ENCODE results near the gene LIMCH1. TPM values are rescaled to one million over a fixed set of nuclear protein-coding genes. Genes with fewer than 3 reads are reported as not detected.
"Not testable (repeated sequence)": the region's sequence is repeated elsewhere in the genome, so short reads cannot be mapped to it uniquely, and the experiment has no call there.

The LIMCH1 gene
- total and polyA plus RNA-seq, 2 experiments from 2014 or later: 10.6 to 13.3 TPM

DNA sequence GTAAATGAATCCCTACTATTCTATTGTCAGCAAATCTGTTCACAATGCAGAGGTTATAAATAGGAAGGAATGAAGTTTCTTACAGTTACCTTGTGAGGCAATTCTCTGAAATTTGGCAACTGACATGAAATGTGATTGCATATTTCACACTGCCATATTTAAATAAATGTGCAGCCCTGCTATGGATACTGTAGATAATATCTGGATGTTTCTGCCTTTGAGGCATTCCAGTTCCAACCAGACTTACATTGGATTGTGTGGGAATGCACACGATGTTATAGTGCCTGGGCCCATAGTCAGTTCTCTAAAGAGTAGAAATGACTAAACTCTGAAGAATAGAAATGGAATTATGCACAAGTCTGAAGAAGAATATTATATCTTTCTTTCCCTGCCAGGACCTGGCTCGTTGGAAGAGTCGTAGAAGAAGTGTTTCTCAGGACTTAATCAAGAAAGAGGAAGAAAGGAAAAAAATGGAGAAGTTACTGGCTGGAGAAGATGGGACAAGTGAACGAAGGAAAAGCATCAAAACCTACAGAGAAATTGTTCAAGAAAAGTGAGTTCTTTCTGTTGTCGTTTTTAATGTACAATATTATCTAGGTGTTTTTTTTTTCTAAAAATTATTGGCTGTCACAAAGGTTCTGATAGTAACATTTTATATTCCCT lies 107.9 kb downstream of the LIMCH1 start:
- 87% methylated on average over 5 of the region's 5 CpGs for WGBS (ENCODE audit: low lambda C conversion rate, missing lambda C conversion rate)
- no peak for DNase-seq (ENCODE audit: low spot score)
- H3K9me2 ChIP-seq (replicated peaks; ENCODE audit: insufficient read depth): no peaks in the 10 kb centered on the region
- H3K9me3 ChIP-seq (ENCODE audit: low read depth): no peaks in the 10 kb centered on the region
- H3K4me2 ChIP-seq: no peak overlapping the region
- no peaks in the 10 kb centered on the region for H4K20me1 ChIP-seq (ENCODE audit: insufficient read depth, poor library complexity, severe bottlenecking)
- H3K27ac ChIP-seq: no peak overlapping the region
- TF ChIP-seq, protein P1, sequence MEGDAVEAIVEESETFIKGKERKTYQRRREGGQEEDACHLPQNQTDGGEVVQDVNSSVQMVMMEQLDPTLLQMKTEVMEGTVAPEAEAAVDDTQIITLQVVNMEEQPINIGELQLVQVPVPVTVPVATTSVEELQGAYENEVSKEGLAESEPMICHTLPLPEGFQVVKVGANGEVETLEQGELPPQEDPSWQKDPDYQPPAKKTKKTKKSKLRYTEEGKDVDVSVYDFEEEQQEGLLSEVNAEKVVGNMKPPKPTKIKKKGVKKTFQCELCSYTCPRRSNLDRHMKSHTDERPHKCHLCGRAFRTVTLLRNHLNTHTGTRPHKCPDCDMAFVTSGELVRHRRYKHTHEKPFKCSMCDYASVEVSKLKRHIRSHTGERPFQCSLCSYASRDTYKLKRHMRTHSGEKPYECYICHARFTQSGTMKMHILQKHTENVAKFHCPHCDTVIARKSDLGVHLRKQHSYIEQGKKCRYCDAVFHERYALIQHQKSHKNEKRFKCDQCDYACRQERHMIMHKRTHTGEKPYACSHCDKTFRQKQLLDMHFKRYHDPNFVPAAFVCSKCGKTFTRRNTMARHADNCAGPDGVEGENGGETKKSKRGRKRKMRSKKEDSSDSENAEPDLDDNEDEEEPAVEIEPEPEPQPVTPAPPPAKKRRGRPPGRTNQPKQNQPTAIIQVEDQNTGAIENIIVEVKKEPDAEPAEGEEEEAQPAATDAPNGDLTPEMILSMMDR (IDR thresholded peaks at IDR 0.05; ENCODE audit: poor library complexity): no peak
- no peak for TF ChIP-seq EZH2phosphoT487 (IDR thresholded peaks at IDR 0.05; ENCODE audit: low read depth, severe bottlenecking, unreplicated experiment)
- TF ChIP-seq EZH2 (IDR thresholded peaks at IDR 0.05; ENCODE audit: borderline replicate concordance): no peak
- H2AFZ ChIP-seq: no peak overlapping the region
- no peaks in the 10 kb centered on the region for H3K79me2 ChIP-seq
- no peak overlapping the region for H3K4me3 ChIP-seq
- H3K27me3 ChIP-seq: peaks cover 19% of the 10 kb centered on the region
- H3K36me3 ChIP-seq (replicated peaks; ENCODE audit: insufficient read depth, low read depth): no peaks in the 10 kb centered on the region
- H3K4me1 ChIP-seq (ENCODE audit: insufficient read depth): peaks cover 8% of the 10 kb centered on the region

GRCh38 chr4:41646862-41647261 lies 108.9 kb downstream of the LIMCH1 start:
- Histone ChIP-seq H2AFZ (no peak overlapping the region), H3K9me3 (ENCODE audit: low read depth) (no peaks in the 10 kb centered on the region), H3K36me3 (replicated peaks; ENCODE audit: insufficient read depth, low read depth) (no peaks in the 10 kb centered on the region), H3K79me2 (no peaks in the 10 kb centered on the region), H3K4me2 (no peak overlapping the region), H4K20me1 (ENCODE audit: insufficient read depth, poor library complexity, severe bottlenecking) (no peaks in the 10 kb centered on the region), H3K4me3 (no peak overlapping the region), H3K27ac (no peak overlapping the region), H3K4me1 (ENCODE audit: insufficient read depth) (peaks cover 8% of the 10 kb centered on the region), H3K27me3 (peaks cover 19% of the 10 kb centered on the region), H3K9me2 (replicated peaks; ENCODE audit: insufficient read depth) (no peaks in the 10 kb centered on the region)
- no peak for DNase-seq (ENCODE audit: low spot score)
- 92% methylated on average over 1 of the region's 1 CpG for WGBS (ENCODE audit: low lambda C conversion rate, missing lambda C conversion rate)
- TF ChIP-seq EZH2phosphoT487 (IDR thresholded peaks at IDR 0.05; ENCODE audit: low read depth, severe bottlenecking, unreplicated experiment): no peak
- no peak for TF ChIP-seq EZH2 (IDR thresholded peaks at IDR 0.05; ENCODE audit: borderline replicate concordance)
- TF ChIP-seq, protein P1 (IDR thresholded peaks at IDR 0.05; ENCODE audit: poor library complexity): no peak

DNA sequence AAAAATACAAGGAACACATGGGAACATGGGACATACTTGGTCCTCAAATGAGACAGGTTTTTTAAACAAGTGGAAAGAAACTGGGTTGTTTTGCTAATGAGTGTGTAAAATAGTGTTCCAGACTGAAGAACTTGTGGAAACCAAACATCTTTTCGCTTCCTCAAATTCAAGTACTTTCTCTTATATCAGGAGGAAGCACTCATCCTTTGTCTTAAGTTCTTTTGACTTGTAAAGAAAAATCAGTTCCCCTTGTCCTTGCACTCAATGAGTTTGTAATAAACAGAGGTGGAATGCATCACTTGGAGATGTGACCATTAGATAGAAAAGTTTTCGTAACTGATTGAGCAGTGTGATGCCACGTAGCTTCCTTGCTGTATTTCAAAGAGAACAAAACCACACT lies 109.4 kb downstream of the LIMCH1 start:
- H4K20me1 ChIP-seq (ENCODE audit: insufficient read depth, poor library complexity, severe bottlenecking): no peaks in the 10 kb centered on the region

GRCh38 chr4:41651150-41651549 lies 113.2 kb downstream of the LIMCH1 start:
- H3K4me3 ChIP-seq; H3K79me2 ChIP-seq; H3K27me3 ChIP-seq; H3K27ac ChIP-seq; H3K9me3 ChIP-seq (ENCODE audit: low read depth); H3K9me2 ChIP-seq (replicated peaks; ENCODE audit: insufficient read depth); H3K4me1 ChIP-seq (ENCODE audit: insufficient read depth); DNase-seq (ENCODE audit: low spot score); H4K20me1 ChIP-seq (ENCODE audit: insufficient read depth, poor library complexity, severe bottlenecking); H3K4me2 ChIP-seq; H3K36me3 ChIP-seq (replicated peaks; ENCODE audit: insufficient read depth, low read depth); H2AFZ ChIP-seq: not testable (repeated sequence)

More for the DNA sequence above, 109.4 kb downstream of the LIMCH1 start:
- Histone ChIP-seq H3K27me3 (peaks cover 19% of the 10 kb centered on the region), H3K4me1 (ENCODE audit: insufficient read depth) (peaks cover 8% of the 10 kb centered on the region), H3K4me2 (no peak overlapping the region), H3K36me3 (replicated peaks; ENCODE audit: insufficient read depth, low read depth) (no peaks in the 10 kb centered on the region), H3K79me2 (no peaks in the 10 kb centered on the region), H3K4me3 (no peak overlapping the region), H2AFZ (no peak overlapping the region), H3K9me2 (replicated peaks; ENCODE audit: insufficient read depth) (no peaks in the 10 kb centered on the region), H3K9me3 (ENCODE audit: low read depth) (no peaks in the 10 kb centered on the region), H3K27ac (no peak overlapping the region)
- 83% methylated on average over 3 of the region's 3 CpGs for WGBS (ENCODE audit: low lambda C conversion rate, missing lambda C conversion rate)
- TF ChIP-seq EZH2phosphoT487 (IDR thresholded peaks at IDR 0.05; ENCODE audit: low read depth, severe bottlenecking, unreplicated experiment) (no peak), EZH2 (IDR thresholded peaks at IDR 0.05; ENCODE audit: borderline replicate concordance) (no peak)
- TF ChIP-seq, protein P1 (IDR thresholded peaks at IDR 0.05; ENCODE audit: poor library complexity): no peak
- no peak for DNase-seq (ENCODE audit: low spot score)

All from hepatocyte (in vitro differentiated cells).